Activated T-helper 1 cell treated with anti-CD3 and anti-CD28 coated beads, Interleukin-12 subunit alpha, Interleukin-12 subunit beta, Interleukin-2, Interleukin-4 antibody, amounts not matched to agents 30 ng/mL and 10 ng/mL and 1 ng/mL, durations not matched to agents 14 hours and 24 hours and 36 hours (primary cell): ENCODE data around the gene FBXL16. TPM values are rescaled to one million over a fixed set of nuclear protein-coding genes. Genes with fewer than 3 reads are reported as not detected.

Source experiments
- DNase-seq: peaks from one replicate; pipeline ENCODE4 v3.0.0; 2021; ENCODE audit warnings: low spot score
- H3K27ac Mint-ChIP-seq: one replicate; pipeline ENCODE4 v1.8.0; 2021; ENCODE audit warnings: mild to moderate bottlenecking, mixed read lengths
- H3K27me3 Mint-ChIP-seq: one replicate; pipeline ENCODE4 v1.8.0; 2022; ENCODE audit warnings: mild to moderate bottlenecking, moderate library complexity, mixed read lengths; ENCODE audit not compliant: insufficient read depth
- H3K36me3 Mint-ChIP-seq: one replicate; pipeline ENCODE4 v1.8.0; 2021; ENCODE audit warnings: low read depth, mixed read lengths
- H3K4me1 Mint-ChIP-seq: one replicate; pipeline ENCODE4 v1.8.0; 2021; ENCODE audit warnings: low read depth, mixed read lengths
- H3K4me3 Mint-ChIP-seq: one replicate; pipeline ENCODE4 v1.8.0; 2021; ENCODE audit warnings: mild to moderate bottlenecking, moderate library complexity, mixed read lengths
- H3K9me3 Mint-ChIP-seq: one replicate; pipeline ENCODE4 v1.8.0; 2021; ENCODE audit warnings: mixed read lengths
- intact Hi-C: fragments of 100-400 bp; cut with micrococcal nuclease; formaldehyde crosslinking; loops from one replicate; pipeline ENCODE4 v1.15.1; 2024
- total RNA-seq: library from RNA; stranded (reverse); gene quantifications from 2 replicates; pipeline ENCODE4 v1.2.3, GENCODE V29; 2022

FBXL16 gene
- total RNA-seq, 1 donor from 2014 or later = 7.6 TPM

- no peak overlapping the region for H3K4me3 Mint-ChIP-seq
- intact Hi-C loops = no loop called here
- H3K36me3 Mint-ChIP-seq = no peaks in the 10 kb centered on the region
- peaks cover 42% of the 10 kb centered on the region for H3K27me3 Mint-ChIP-seq
- no peak for DNase-seq
- H3K4me1 Mint-ChIP-seq = no peaks in the 10 kb centered on the region
- no peaks in the 10 kb centered on the region for H3K9me3 Mint-ChIP-seq
- H3K27ac Mint-ChIP-seq = no peak overlapping the region
Observed at GRCh38 chr16:707062-707538, 1.5 kb upstream of the FBXL16 start.

- no peak for DNase-seq
- no peaks in the 10 kb centered on the region for H3K4me1 Mint-ChIP-seq
- intact Hi-C loops = no loop called here
- peaks cover 46% of the 10 kb centered on the region for H3K27me3 Mint-ChIP-seq
- no peaks in the 10 kb centered on the region for H3K36me3 Mint-ChIP-seq
- no peak overlapping the region for H3K4me3 Mint-ChIP-seq
- no peak overlapping the region for H3K27ac Mint-ChIP-seq
- no peaks in the 10 kb centered on the region for H3K9me3 Mint-ChIP-seq
Observed at GRCh38 chr16:706189-707061, 824 bp upstream of the FBXL16 start.

- no peaks in the 10 kb centered on the region for H3K36me3 Mint-ChIP-seq
- no peaks in the 10 kb centered on the region for H3K9me3 Mint-ChIP-seq
- intact Hi-C loops = no loop called here
- no peak overlapping the region for H3K4me3 Mint-ChIP-seq
- peaks cover 48% of the 10 kb centered on the region for H3K27me3 Mint-ChIP-seq
- DNase-seq = no peak
- H3K4me1 Mint-ChIP-seq = no peaks in the 10 kb centered on the region
- no peak overlapping the region for H3K27ac Mint-ChIP-seq
Observed at GRCh38 chr16:704552-705380, 835 bp downstream of the FBXL16 start.

GRCh38 chr16:704047-704446 lies 1.6 kb downstream of the FBXL16 start:
- Mint-ChIP-seq H3K4me1 (no peaks in the 10 kb centered on the region), H3K36me3 (no peaks in the 10 kb centered on the region), H3K27me3 (peaks cover 45% of the 10 kb centered on the region), H3K4me3 (no peak overlapping the region), H3K27ac (no peak overlapping the region), H3K9me3 (no peaks in the 10 kb centered on the region)
- intact Hi-C loops = no loop called here
- DNase-seq = no peak

GRCh38 chr16:703406-703805 lies 2.2 kb downstream of the FBXL16 start:
- Mint-ChIP-seq H3K4me1 (no peaks in the 10 kb centered on the region), H3K27ac (no peak overlapping the region), H3K9me3 (no peaks in the 10 kb centered on the region), H3K27me3 (peaks cover 40% of the 10 kb centered on the region), H3K36me3 (no peaks in the 10 kb centered on the region), H3K4me3 (no peak overlapping the region)
- intact Hi-C loops = no loop called here
- DNase-seq = no peak

- Mint-ChIP-seq H3K4me1 (no peaks in the 10 kb centered on the region), H3K27me3 (peaks cover 33% of the 10 kb centered on the region), H3K4me3 (no peak overlapping the region), H3K36me3 (no peaks in the 10 kb centered on the region), H3K27ac (no peak overlapping the region), H3K9me3 (no peaks in the 10 kb centered on the region)
- no peak for DNase-seq
- intact Hi-C loops = no loop called here
Observed at GRCh38 chr16:702341-702740, 3.3 kb downstream of the FBXL16 start.

- no peak overlapping the region for H3K27ac Mint-ChIP-seq
- DNase-seq = peak; percentile 50
- no peaks in the 10 kb centered on the region for H3K4me1 Mint-ChIP-seq
- H3K9me3 Mint-ChIP-seq = no peaks in the 10 kb centered on the region
- H3K27me3 Mint-ChIP-seq = peaks cover 21% of the 10 kb centered on the region
- no peaks in the 10 kb centered on the region for H3K36me3 Mint-ChIP-seq
- no peak overlapping the region for H3K4me3 Mint-ChIP-seq
- intact Hi-C loops = no loop called here
Observed at GRCh38 chr16:700684-701584, 4.7 kb downstream of the FBXL16 start.

- Mint-ChIP-seq H3K4me1 (peaks cover 6% of the 10 kb centered on the region), H3K4me3 (peak overlapping the region; percentile 19), H3K27ac (no peak overlapping the region), H3K9me3 (no peaks in the 10 kb centered on the region), H3K36me3 (no peaks in the 10 kb centered on the region), H3K27me3 (peaks cover 19% of the 10 kb centered on the region)
- no peak for DNase-seq
- intact Hi-C loops = loop anchor here (5.0 kb wide), 1 partner anchor 38 kb away; no protein-coding TSS in a partner anchor
Observed at GRCh38 chr16:698911-699671, 6.5 kb downstream of the FBXL16 start.

GRCh38 chr16:695355-696089 lies 10.1 kb downstream of the FBXL16 start:
- Mint-ChIP-seq H3K4me3 (peak overlapping the region; percentile 80), H3K36me3 (peaks cover 1% of the 10 kb centered on the region), H3K9me3 (no peaks in the 10 kb centered on the region), H3K27ac (peak overlapping the region; percentile 74), H3K27me3 (peaks cover 13% of the 10 kb centered on the region), H3K4me1 (peaks cover 13% of the 10 kb centered on the region)
- intact Hi-C loops = loop anchor here (5.0 kb wide), 1 partner anchor 42 kb away; no protein-coding TSS in a partner anchor
- peak; percentile 66 for DNase-seq

GRCh38 chr16:694863-695354 lies 10.7 kb downstream of the FBXL16 start:
- H3K9me3 Mint-ChIP-seq = no peaks in the 10 kb centered on the region
- no peak overlapping the region for H3K27ac Mint-ChIP-seq
- H3K36me3 Mint-ChIP-seq = peaks cover 3% of the 10 kb centered on the region
- peaks cover 11% of the 10 kb centered on the region for H3K27me3 Mint-ChIP-seq
- H3K4me1 Mint-ChIP-seq = peaks cover 13% of the 10 kb centered on the region
- intact Hi-C loops = loop anchor here (5.0 kb wide), 1 partner anchor 42 kb away; no protein-coding TSS in a partner anchor
- H3K4me3 Mint-ChIP-seq = no peak overlapping the region
- no peak for DNase-seq

- Mint-ChIP-seq H3K4me1 (peaks cover 16% of the 10 kb centered on the region), H3K27me3 (peaks cover 10% of the 10 kb centered on the region), H3K4me3 (peak overlapping the region; percentile 54), H3K9me3 (no peaks in the 10 kb centered on the region), H3K36me3 (peaks cover 3% of the 10 kb centered on the region), H3K27ac (no peak overlapping the region)
- no peak for DNase-seq
- intact Hi-C loops = no loop called here
Observed at GRCh38 chr16:694187-694862, 11.3 kb downstream of the FBXL16 start.
